ENCODE measurements around the gene FOXC1.

DNA sequence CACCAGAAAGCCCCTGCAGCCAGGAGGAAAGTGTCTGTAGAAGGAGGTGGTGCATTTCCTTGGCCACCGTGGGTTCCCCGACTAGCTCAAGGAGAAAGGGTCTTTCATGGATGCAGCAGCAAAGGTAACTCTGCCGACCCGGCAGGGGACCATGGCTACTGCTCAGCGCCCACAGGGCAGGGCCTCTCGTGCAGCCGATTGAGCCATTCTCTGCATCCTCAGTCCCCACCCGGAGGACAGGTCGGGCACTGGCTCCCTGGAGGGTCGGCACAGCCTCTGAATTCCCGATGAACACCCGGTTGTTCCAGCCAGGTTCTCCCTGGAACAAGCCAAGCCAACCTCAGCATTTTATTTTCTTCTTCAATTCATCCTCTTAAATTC is 24.1 kb upstream of the FOXC1 start:
- TF ChIP-seq, protein P1, sequence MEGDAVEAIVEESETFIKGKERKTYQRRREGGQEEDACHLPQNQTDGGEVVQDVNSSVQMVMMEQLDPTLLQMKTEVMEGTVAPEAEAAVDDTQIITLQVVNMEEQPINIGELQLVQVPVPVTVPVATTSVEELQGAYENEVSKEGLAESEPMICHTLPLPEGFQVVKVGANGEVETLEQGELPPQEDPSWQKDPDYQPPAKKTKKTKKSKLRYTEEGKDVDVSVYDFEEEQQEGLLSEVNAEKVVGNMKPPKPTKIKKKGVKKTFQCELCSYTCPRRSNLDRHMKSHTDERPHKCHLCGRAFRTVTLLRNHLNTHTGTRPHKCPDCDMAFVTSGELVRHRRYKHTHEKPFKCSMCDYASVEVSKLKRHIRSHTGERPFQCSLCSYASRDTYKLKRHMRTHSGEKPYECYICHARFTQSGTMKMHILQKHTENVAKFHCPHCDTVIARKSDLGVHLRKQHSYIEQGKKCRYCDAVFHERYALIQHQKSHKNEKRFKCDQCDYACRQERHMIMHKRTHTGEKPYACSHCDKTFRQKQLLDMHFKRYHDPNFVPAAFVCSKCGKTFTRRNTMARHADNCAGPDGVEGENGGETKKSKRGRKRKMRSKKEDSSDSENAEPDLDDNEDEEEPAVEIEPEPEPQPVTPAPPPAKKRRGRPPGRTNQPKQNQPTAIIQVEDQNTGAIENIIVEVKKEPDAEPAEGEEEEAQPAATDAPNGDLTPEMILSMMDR (IDR thresholded peaks at IDR 0.05): no peak
- TF ChIP-seq POLR2AphosphoS5 (IDR thresholded peaks at IDR 0.05) (no peak), POLR2A (IDR thresholded peaks at IDR 0.05) (no peak), EP300 (IDR thresholded peaks at IDR 0.05) (no peak)

Data from stomach (tissue), 4 donors.